HG03354 (cell line): ENCODE results near the gene PRPF6.
"Not testable (repeated sequence)": the region's sequence is repeated elsewhere in the genome, so short reads cannot be mapped to it uniquely, and the experiment has no call there.

Source experiments
- ATAC-seq: cut with Tn5 transposase; IDR thresholded peaks from one replicate; pipeline ENCODE4 v1.9.1; 2021; ENCODE audit warnings: mild to moderate bottlenecking; ENCODE audit not compliant: unreplicated experiment, poor library complexity, severe bottlenecking

PRPF6 gene

DNA sequence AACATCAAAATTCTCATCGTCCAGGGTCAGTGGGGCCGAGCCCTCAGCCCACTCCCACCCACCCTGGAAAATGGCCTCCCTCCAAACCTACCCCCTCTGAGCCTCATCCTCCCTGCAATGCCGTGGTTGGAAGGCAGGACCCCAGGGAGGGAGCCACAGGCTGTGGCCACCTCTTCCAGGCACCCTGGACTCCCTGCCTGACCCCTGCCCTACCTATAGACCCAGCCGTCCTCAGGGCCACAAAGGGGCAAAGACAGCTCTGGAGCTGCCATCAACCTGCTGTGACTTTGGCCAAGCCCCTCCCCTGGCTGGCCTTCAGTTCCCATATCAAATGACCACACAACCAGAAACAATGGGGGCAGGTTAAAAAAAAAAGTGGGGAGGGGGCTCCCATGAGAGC, 22.5 kb upstream of the PRPF6 start:
- ATAC-seq, result no peak

- ATAC-seq, result no peak
Measured at GRCh38 chr20:63958964-63959698, 21.8 kb upstream of the PRPF6 start.

DNA sequence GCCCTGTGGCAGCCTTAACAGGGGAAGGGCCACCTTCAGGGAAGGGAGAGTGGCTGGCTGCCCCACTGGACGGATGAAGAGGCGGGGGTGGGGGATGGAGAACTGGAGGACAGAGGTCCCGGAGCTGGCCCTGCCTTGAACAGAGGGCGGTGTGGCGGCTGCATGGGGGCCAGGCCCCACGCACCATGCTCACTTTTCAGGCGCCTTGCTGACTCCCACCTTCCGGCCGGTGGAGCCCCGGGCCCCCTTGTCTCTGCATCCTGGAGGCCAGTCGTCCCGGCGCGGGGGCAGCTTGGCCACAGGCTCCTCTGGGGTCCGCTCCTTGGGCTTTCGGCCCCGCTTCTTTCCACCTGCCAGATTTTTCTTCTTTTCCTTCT, 21.2 kb upstream of the PRPF6 start:
- no peak for ATAC-seq

GRCh38 chr20:63960654-63961621, 20.0 kb upstream of the PRPF6 start:
- not testable (repeated sequence) for ATAC-seq

GRCh38 chr20:63961664-63962425, 19.1 kb upstream of the PRPF6 start:
- ATAC-seq, result no peak

DNA sequence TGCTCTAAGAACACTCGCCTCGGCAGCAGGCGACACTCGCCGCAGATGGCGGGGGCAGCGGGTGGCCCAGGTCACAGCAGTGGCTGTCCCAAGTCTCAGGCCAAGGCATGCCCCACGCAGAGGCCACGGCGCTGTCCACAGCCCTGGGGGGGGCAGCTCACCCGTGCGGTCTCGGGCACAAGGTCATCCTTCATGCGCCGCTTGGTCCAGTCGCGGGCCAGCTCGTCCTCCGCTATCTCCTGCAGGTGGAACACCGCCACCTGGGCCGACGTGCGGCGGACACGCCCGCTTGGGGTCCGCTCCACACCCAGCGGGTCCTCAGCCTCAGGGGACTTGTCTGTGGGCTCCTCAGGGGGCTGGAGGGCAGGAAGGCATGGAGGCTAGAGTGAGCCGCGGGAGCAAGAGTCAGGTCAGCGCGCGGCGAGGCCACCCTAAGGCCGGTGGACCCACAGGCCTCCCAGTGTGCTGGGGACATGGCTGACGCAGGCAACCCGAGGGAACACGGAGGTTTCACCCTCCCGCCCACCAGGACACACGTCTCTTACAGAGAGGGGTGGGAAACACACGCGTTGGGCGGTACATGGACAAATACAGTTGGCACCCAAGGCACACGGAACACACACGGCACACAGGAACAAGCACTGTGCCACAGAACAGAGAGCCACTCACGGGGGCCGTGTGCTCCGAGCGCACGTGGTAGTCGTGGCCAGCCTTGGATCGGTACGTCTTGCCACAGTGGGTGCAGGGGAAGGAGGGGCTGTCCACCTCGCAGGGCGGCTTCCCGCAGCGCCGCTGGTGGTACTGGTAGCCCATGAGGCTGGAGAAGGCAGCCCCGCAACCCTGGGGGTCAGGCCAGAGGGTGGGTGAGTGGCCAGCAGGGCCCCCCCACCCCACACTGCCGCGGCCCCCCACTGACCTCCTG, 18.2 kb upstream of the PRPF6 start:
- no peak for ATAC-seq

GRCh38 chr20:63963348-63963741, 17.6 kb upstream of the PRPF6 start:
- no peak for ATAC-seq

GRCh38 chr20:63963784-63964301, 17.1 kb upstream of the PRPF6 start:
- ATAC-seq, result no peak

- ATAC-seq, result no peak
Measured at GRCh38 chr20:63964412-63964811, 16.5 kb upstream of the PRPF6 start.

- no peak for ATAC-seq
Measured at GRCh38 chr20:63966172-63966943, 14.6 kb upstream of the PRPF6 start.

GRCh38 chr20:63966944-63967322, 14.0 kb upstream of the PRPF6 start:
- no peak for ATAC-seq

DNA sequence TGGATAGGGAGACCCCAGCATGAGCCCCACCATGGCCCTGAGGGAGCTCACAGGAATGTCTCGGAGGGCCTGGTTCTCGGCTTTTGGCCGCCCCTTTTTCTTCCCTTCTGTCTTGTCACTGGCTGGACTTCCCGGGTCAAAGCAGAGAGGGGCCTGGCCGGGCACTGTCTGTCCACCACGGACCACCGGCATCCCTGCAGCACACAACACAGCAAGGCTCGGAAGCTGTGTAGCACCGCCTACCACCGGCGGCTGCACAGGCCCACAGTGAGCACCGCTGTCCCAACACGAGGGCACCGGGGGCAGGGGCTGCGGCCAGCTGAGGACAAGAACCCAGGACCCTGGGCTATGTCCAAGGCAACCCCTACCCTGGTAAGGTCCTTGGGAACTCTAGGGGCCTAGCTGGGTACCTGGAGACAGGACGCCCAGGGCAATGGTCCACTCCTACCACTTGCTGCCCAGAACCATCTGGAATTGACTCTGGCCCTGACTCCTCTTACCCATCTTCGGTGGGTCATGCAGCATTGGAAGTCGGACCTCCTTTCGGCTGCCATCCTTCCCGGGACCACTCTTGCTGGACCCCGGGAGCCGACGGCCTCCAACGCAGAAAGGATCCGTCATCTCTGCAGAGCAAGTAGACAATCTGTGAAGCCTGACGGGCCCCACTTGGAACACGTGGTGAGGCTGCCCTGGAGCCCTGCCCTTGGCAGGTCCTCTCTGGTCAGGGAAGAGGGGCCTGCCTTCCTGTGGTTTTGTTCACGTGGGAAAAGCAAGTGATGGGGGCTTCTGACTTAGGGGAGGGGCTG, 13.4 kb upstream of the PRPF6 start:
- ATAC-seq, result no peak

DNA sequence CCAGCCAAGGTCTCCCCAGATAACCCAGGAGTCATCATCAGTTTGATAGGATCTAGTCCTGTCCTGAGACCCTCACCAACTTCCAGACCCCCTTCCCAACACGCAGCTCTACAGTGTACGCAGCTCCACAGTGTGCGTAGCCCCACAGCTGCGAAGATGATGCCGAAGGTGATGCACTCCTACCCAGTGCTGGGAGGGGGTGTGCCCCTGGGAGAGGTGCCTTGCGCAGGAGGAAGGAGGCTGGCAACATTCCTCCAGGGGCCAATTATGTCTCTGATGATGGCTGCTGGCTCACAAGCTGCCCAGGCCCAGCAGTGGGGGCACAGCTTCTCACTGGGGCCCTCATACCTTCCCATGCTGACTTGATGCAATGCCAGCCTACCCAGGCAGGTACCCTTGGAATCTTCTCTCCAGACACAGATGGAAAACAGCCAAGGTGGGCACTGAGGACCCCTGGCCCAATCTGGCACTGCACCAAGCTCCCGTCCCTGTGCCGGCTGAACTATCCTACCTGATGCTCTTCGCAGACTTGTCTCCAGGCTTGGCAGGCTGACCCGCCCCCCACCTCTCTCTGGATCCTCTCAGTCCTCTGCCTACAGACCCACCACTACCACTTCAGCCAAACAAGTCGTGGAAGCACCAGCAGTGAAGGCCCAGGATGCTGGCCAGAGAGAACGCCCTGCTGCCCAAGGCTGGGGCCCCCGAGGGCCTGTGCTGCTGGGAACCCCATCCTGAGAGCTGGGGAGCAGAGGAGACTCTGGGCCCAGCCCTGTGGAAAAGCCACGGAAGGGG, 12.6 kb upstream of the PRPF6 start:
- ATAC-seq, result no peak

DNA sequence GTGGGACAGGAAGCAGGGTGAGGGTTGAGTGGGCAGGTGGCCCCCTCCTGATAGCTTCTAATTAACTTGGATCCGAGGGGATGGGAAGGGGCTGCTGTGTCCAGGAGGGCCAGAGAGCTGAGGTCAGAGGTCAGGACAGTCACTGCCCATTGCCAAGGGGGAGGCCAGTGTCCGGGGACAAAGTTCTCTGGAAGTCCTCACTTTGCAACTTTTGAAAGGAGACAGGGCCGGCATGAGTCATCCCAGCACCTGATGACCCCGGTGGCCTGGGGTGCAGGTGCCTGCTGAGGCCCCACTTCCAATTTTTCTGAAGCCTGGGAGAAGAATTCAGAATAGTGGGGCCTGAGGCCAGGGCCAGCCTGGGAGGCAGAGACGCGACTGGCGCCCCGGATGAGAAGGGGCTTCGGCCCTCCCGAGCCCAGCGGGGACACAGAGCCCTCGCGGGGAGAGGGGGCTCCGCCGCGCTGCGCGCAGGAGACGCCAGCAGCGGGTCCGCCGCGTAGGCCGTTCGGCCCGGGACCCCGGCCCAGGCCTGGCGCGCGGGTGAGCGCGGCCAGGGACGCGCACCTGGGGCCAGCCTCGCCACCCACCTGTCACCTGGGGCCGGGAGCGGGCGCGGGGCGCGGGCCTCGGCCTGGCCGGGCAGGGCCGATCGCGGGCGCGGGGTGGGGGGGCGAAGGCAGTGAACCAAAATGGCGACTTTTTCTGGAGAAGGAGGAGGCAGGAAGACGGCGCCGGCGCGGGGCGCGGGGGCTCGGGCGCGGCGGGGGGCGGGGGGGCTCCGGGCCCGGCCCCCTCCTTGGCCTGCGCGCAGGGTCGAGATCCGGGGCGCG, 11.8 kb upstream of the PRPF6 start:
- ATAC-seq, result no peak

GRCh38 chr20:63969838-63970713, 10.9 kb upstream of the PRPF6 start, which contains the start of gene ZNF512B:
Gene ZNF512B, minus strand, starts transcription at chr20:63969930. Its CDS starts 1,980 bp downstream, at chr20:63967950.
- ATAC-seq, result no peak
